PFSK-1 (cell line): ENCODE measurements around the gene SH3BGRL3.

Experiments
- FOXP2 ChIP-seq: optimal IDR thresholded peaks from 2 replicates; pipeline ENCODE3; 2011; ENCODE audit warnings: borderline replicate concordance, control low read depth, inconsistent platforms; ENCODE audit not compliant: insufficient read depth; ENCODE audit errors: extremely low read length, extremely low read depth
- POLR2AphosphoS5 ChIP-seq: IDR thresholded peaks from 2 replicates; pipeline ENCODE4 v1.6.1; 2012; ENCODE audit warnings: low read depth, mild to moderate bottlenecking, control low read depth, low read length, moderate library complexity
- REST ChIP-seq, 2 experiments: IDR thresholded peaks; 2 replicates each; pipeline versions ENCODE4 v1.6.1 to v1.8.0; 2011 to 2012; ENCODE audit warnings: low read depth in 2 of 2, low read length in 2 of 2, control low read depth in 1 of 2, inconsistent platforms in 1 of 2, mild to moderate bottlenecking in 1 of 2, moderate library complexity in 1 of 2; ENCODE audit not compliant: insufficient read depth in 1 of 2
- SIN3A ChIP-seq: IDR thresholded peaks from 2 replicates; pipeline ENCODE4 v1.6.1; 2012; ENCODE audit warnings: mild to moderate bottlenecking, low read length, moderate library complexity, borderline replicate concordance; ENCODE audit not compliant: insufficient read depth
- TAF1 ChIP-seq: IDR thresholded peaks from 2 replicates; pipeline ENCODE4 v1.6.1; 2012; ENCODE audit warnings: low read length, control low read depth, borderline replicate concordance; ENCODE audit not compliant: insufficient read depth

The SH3BGRL3 gene

GRCh38 chr1:26290882-26291261, 11.0 kb downstream of the SH3BGRL3 start:
- TF ChIP-seq FOXP2 = no peak
- no peak for TF ChIP-seq SIN3A
- no peak for TF ChIP-seq POLR2AphosphoS5
- no peak for TF ChIP-seq REST (IDR thresholded peaks at IDR 0.05; ENCODE audit: insufficient read depth in 1 of 2, low read depth in 2 of 2, low read length in 2 of 2)
- no peak for TF ChIP-seq TAF1

GRCh38 chr1:26291433-26291832, 11.5 kb downstream of the SH3BGRL3 start:
- TF ChIP-seq TAF1 (no peak), FOXP2 (no peak), REST (IDR thresholded peaks at IDR 0.05; ENCODE audit: insufficient read depth in 1 of 2, low read depth in 2 of 2, low read length in 2 of 2) (no peak), POLR2AphosphoS5 (no peak)

GRCh38 chr1:26291939-26292338, 12.1 kb downstream of the SH3BGRL3 start:
- TF ChIP-seq FOXP2 (no peak), SIN3A (no peak), TAF1 (no peak), POLR2AphosphoS5 (no peak), REST (IDR thresholded peaks at IDR 0.05; ENCODE audit: insufficient read depth in 1 of 2, low read depth in 2 of 2, low read length in 2 of 2) (no peak)

- TF ChIP-seq REST (IDR thresholded peaks at IDR 0.05; ENCODE audit: insufficient read depth in 1 of 2, low read depth in 2 of 2, low read length in 2 of 2) (no peak), TAF1 (no peak), POLR2AphosphoS5 (no peak), SIN3A (no peak), FOXP2 (no peak)
Observed at GRCh38 chr1:26293911-26294463, 14.1 kb downstream of the SH3BGRL3 start.
